Thyroid gland (tissue), 4 donors: ENCODE data around the gene MT4. TPM values are rescaled to one million over a fixed set of nuclear protein-coding genes. Genes with fewer than 3 reads are reported as not detected.
"Not testable (repeated sequence)": the region's sequence is repeated elsewhere in the genome, so short reads cannot be mapped to it uniquely, and the experiment has no call there.

Experiments
- DNase-seq, 2 donors: peaks; one replicate each; pipeline ENCODE4 v3.0.0-alpha.2; 2019
- H3K27ac ChIP-seq, 3 donors: fragments of 200-600 bp; sonication (generic); 1 replicate in 2 of 3; 2 replicates in 1 of 3; pipeline ENCODE4 v1.5.1; 2016 to 2019; ENCODE audit warnings: mild to moderate bottlenecking in 1 of 3, moderate library complexity in 1 of 3
- H3K27me3 ChIP-seq: fragments of 200-600 bp; sonication (generic); one replicate; pipeline ENCODE4 v1.5.1; 2019
- H3K36me3 ChIP-seq, 2 donors: fragments of 200-600 bp; sonication (generic); one replicate each; pipeline ENCODE4 v1.5.1; 2016 to 2019
- H3K4me1 ChIP-seq, 2 donors: fragments of 200-600 bp; sonication (generic); one replicate each; pipeline ENCODE4 v1.5.1; 2017 to 2019
- H3K4me3 ChIP-seq, 3 donors: fragments of 200-600 bp; sonication (generic); replicated peaks in 1 of 3; 1 replicate in 2 of 3; 2 replicates in 1 of 3; pipeline ENCODE4 v1.5.1; 2016; ENCODE audit warnings: mild to moderate bottlenecking in 1 of 3
- H3K9me3 ChIP-seq: fragments of 200-600 bp; sonication (generic); one replicate; pipeline ENCODE4 v1.5.1; 2017
- CTCF ChIP-seq, 6 experiments: fragments of 200-600 bp in 3 of 6; fragments of 450-650 bp in 3 of 6; sonication (generic) in 3 of 6; IDR thresholded peaks; one replicate each; pipeline ENCODE4 v1.5.1; 2016 to 2019; ENCODE audit warnings: antibody characterized with exemption in 6 of 6, mild to moderate bottlenecking in 2 of 6, inconsistent platforms in 1 of 6, moderate library complexity in 1 of 6
- POLR2A ChIP-seq, 2 donors: fragments of 450-650 bp; IDR thresholded peaks; one replicate each; pipeline ENCODE4 v1.6.1; 2017; ENCODE audit warnings: antibody characterized with exemption in 2 of 2, mild to moderate bottlenecking in 2 of 2, moderate library complexity in 1 of 2
- WGBS, 2 donors: methylation state at CpG; one replicate each; pipeline ENCODE4 v1.1.5; 2017; 5-methylcytosine and 5-hydroxymethylcytosine counted together
- intact Hi-C: fragments of 100-400 bp; cut with DNase I; formaldehyde crosslinking; loops from one replicate; pipeline ENCODE4 v1.15.1; 2023
- total RNA-seq, 4 donors: library from RNA; depleted of rRNA; stranded (reverse); fragments of >200 nt; gene quantifications; one replicate each; pipeline ENCODE4 v1.2.3, GENCODE V29; 2016

Gene MT4
- total RNA-seq, 4 donors from 2014 or later = not detected

- Histone ChIP-seq H3K27me3 (no peaks in the 10 kb centered on the region), H3K9me3 (no peaks in the 10 kb centered on the region), H3K4me1 (no peaks in the 10 kb centered on the region), H3K27ac (no peak overlapping the region), H3K4me3 (no peak overlapping the region), H3K36me3 (no peaks in the 10 kb centered on the region)
- TF ChIP-seq POLR2A (IDR thresholded peaks at IDR 0.05) (no peak), CTCF (IDR thresholded peaks at IDR 0.05) (no peak)
- DNase-seq = no peak
- intact Hi-C loops = no loop called here
- 86 to 90% methylated on average over 6 of the region's 6 CpGs for WGBS, 2 donors
These were observed 15.6 kb downstream of the MT4 start for GRCh38 chr16:56580391-56581048.

- H3K4me1 ChIP-seq, H3K36me3 ChIP-seq, DNase-seq, intact Hi-C loops, H3K9me3 ChIP-seq, H3K27ac ChIP-seq, H3K4me3 ChIP-seq, H3K27me3 ChIP-seq: not testable (repeated sequence)
- WGBS, 2 donors = 93 to 97% methylated on average over 2 of the region's 2 CpGs
These were observed 18.0 kb downstream of the MT4 start for GRCh38 chr16:56582911-56583310.

GRCh38 chr16:56583351-56584168, 18.7 kb downstream of the MT4 start:
- intact Hi-C loops = no loop called here

GRCh38 chr16:56584276-56584675, 19.4 kb downstream of the MT4 start:
- TF ChIP-seq POLR2A (IDR thresholded peaks at IDR 0.05) = no peak
- Histone ChIP-seq H3K27ac (no peak overlapping the region), H3K27me3 (no peaks in the 10 kb centered on the region), H3K4me1 (peaks cover 0 to 4% of the 10 kb centered on the region in 2 donors), H3K36me3 (no peaks in the 10 kb centered on the region), H3K9me3 (no peaks in the 10 kb centered on the region), H3K4me3 (no peak overlapping the region)
- DNase-seq = no peak
- intact Hi-C loops = no loop called here
- 80 to 88% methylated on average over 11 of the region's 11 CpGs for WGBS, 2 donors

More at GRCh38 chr16:56583351-56584168, 18.7 kb downstream of the MT4 start:
- 71 to 72% methylated on average over 11 of the region's 11 CpGs for WGBS, 2 donors
- Histone ChIP-seq H3K4me1 (no peaks in the 10 kb centered on the region), H3K27ac (no peak overlapping the region), H3K27me3 (no peaks in the 10 kb centered on the region), H3K4me3 (no peak overlapping the region), H3K36me3 (no peaks in the 10 kb centered on the region), H3K9me3 (no peaks in the 10 kb centered on the region)
- TF ChIP-seq CTCF (IDR thresholded peaks at IDR 0.05) (no peak), POLR2A (IDR thresholded peaks at IDR 0.05) (no peak)
- no peak for DNase-seq

- H3K4me3 ChIP-seq = peak overlapping the region in 1 of 3 donors; percentile 12
- H3K27ac ChIP-seq = no peak overlapping the region
- H3K27me3 ChIP-seq = no peaks in the 10 kb centered on the region
- no peaks in the 10 kb centered on the region for H3K9me3 ChIP-seq
- TF ChIP-seq POLR2A (IDR thresholded peaks at IDR 0.05) (no peak), CTCF (IDR thresholded peaks at IDR 0.05) (no peak)
- WGBS, 2 donors = 36 to 49% methylated on average over 9 of the region's 9 CpGs
- H3K4me1 ChIP-seq = peaks cover 0 to 8% of the 10 kb centered on the region in 2 donors
- intact Hi-C loops = no loop called here
- DNase-seq = no peak
- H3K36me3 ChIP-seq = no peaks in the 10 kb centered on the region
These were observed 23.9 kb downstream of the MT4 start for GRCh38 chr16:56588781-56589140.
